GM21576 (cell line): ENCODE data around the gene ADSL.

Source experiments
- ATAC-seq: cut with Tn5 transposase; IDR thresholded peaks from one replicate; pipeline ENCODE4 v1.9.1; 2021; ENCODE audit warnings: mild to moderate bottlenecking, moderate library complexity; ENCODE audit not compliant: unreplicated experiment

Gene ADSL

DNA sequence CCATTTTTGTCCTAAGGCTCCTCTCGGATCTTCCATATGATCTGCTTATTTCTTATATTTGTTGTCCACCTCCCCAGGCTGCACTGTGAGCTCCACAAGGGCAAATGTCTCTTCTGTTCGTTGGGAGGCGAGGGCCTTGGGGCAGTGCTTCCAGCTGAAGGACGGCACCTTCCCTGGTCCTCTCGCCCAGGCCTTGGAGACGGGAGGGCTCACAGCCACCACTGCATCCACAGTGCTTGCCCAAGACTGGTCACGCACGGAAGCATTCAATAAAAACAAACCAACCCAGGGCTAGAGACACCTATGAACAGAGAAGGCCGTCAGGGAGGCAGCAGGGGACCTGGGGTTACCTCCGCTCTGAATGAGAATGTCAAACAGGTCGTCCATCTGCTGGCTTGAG lies 70.3 kb downstream of the ADSL start:
- ATAC-seq: no peak

DNA sequence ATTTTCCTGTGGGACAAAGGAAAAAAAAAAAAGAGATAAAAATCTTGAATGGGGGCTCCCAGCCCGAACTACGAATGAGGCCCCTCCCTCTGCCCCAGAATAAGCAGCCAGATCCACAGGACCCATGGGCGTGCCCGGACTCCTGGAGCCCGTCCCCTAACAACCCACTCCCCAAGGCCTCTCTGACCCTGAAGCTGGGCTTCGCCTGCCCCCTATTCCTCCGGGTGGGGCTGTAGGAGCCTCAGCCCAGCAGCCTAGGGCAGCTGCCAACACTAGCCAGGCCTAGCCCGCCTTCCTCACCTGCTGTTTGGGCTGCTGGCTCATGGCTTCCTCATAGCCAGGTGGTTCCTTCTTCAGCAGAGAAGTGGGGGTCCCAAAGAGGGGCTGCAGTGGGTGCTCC lies 70.7 kb downstream of the ADSL start:
- ATAC-seq: no peak

- no peak for ATAC-seq
Measured at GRCh38 chr22:40417881-40418280, 71.6 kb downstream of the ADSL start.

GRCh38 chr22:40418366-40419201 lies 72.3 kb downstream of the ADSL start:
- no peak for ATAC-seq

DNA sequence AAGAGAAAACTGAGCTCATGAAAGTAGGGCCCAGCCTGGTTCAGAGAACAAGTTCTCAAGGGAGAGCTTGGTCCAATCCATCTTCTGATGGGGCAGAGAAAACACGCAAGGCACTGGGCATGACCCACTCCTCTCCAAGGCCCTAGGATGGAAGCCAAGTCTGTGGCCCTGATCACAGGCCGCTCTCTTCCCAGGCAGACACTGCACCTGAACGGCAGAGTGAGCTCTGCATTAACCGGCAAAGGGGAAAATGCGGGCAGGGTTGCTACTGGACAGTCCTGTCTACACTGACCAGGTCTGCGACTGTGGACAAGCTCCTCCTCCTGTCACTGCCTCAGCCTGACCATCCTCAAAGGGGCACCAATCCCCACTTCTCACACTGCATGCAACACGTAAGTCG lies 73.4 kb downstream of the ADSL start:
- ATAC-seq: no peak

DNA sequence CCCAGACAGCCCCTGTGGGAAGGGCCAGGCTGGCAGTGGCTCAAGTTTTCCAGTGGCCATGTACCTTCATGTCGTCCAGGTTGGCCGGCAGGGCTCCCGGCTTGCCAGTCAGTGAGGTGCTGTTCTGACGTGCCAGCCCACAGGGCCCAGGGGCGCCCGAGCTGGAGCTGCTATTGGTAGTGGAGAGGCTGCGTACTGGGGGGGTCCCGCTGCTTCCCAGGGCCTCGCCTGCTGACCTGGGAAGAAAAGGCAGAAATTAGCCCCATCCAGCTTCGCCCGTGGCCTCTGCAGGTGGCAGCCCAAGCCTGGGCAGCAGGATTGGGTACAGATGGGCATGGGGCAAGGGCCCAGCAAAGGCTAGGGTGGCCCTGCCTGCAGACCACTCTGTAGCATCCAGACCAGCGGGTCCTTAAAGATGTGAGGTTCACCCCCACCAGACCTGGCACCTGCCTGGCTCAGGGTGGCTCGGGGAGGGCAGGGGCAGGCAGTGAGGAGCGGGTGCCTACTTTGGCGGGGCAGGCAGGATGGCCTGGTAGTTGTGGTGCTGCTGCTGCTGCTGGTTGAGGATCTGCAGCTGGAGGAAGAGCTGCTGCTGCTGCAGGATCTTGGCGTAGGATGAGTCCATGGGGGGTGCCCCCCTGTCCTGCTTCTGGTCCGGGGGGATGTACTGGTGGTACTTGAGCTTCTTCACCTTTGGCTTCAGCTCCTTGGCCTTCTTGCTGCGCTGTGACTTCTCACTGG lies 74.2 kb downstream of the ADSL start:
- no peak for ATAC-seq

- no peak for ATAC-seq
Measured at GRCh38 chr22:40421082-40421350, 74.7 kb downstream of the ADSL start.

DNA sequence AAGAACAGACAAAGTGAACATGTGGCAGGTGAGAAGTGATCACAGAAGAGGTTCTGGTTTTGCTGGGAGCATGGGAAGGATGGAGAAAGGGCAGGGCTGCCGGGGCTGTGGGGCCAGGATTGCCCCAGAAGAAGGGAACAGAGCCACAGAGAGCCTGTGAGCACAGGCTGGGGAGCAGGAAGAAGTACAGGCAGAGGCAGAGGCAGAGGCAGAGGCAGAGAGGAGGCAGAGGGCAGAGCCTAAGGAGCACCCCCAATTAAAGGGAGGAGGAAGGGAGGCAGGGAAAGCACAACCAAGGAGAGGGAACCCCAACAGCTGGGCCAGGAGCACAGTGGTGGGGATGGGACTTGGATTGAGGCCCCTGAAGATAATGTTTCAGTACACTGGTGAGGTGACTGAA lies 75.6 kb downstream of the ADSL start:
- no peak for ATAC-seq

DNA sequence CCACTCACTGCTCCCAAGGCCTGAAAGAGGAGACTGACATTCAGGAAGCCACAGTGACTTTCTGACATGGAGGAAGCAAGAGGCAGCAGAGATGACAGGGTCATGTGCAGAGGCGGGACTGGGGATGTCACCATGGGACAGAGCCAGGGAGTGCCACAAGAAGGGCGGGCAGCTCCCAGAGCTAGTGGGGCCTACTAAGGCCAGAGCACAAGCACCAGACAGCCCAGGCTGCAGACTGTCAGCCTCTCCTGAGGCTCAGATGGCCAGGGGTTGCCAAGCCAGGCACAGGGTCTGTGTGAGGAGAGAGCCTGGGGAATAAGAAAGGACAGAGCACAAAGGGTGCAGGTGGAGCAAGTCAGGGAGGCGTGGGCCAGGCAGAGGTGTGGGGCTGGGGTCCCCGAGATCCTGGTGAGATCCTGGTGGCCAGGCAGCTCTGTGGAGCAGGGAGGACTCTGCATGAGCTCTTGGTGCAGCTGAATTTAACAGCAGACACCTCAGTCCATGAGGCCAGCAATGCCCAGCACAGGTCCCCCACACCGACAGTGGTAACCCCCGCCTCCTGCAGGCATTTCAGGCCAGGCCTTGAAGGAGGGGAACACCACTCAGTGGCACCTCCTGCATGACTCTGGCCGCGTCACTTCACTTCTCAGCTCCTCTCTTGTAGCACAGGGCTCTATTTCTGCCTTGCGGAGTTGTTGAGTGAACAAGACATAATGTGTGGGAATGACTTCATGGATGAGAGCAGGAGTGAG lies 76.4 kb downstream of the ADSL start:
- ATAC-seq: no peak

- no peak for ATAC-seq
Measured at GRCh38 chr22:40423310-40423688, 77.0 kb downstream of the ADSL start.

GRCh38 chr22:40423882-40424640 lies 77.8 kb downstream of the ADSL start:
- no peak for ATAC-seq

DNA sequence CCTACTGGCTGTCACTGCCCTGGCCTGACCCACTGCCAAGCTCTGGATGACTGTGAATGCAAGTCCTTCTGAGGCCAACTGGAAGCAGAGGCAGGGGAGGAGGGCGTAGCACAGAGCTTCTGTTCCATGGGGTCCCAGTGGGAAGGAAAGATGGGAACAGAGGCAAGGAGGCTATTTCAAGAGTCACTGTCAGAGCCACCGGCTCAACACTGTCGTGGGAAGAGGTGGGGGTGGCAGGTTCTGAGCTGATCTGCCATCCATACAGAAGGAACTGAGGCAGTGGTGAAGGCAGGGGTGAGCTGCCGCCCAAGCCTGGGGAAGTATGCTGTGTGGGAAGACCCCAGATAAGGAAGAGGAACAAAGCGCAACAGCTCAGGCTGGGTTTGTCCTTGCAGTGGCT lies 78.8 kb downstream of the ADSL start:
- ATAC-seq: no peak

- ATAC-seq: no peak
Measured at GRCh38 chr22:40426594-40427333, 80.5 kb downstream of the ADSL start.

DNA sequence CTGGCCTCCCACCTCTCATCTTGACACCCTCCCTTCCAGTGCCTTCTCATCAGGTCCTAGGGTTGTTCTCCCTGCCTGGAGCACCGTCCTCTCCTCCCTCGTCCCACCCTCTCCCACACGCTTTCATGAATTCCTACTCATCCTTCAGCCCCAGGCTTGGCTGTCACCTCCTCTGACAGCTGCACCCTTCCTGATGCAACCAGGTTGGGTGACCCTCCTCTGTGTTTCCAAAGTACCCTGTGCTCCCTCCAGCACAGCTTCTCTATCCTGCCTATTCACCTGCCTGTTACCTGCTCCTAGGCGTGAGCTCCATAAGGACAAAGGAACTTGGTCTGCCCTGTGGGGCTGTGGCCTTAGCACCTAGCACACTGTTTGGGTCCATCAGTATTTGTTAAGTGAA lies 82.5 kb downstream of the ADSL start:
- no peak for ATAC-seq

DNA sequence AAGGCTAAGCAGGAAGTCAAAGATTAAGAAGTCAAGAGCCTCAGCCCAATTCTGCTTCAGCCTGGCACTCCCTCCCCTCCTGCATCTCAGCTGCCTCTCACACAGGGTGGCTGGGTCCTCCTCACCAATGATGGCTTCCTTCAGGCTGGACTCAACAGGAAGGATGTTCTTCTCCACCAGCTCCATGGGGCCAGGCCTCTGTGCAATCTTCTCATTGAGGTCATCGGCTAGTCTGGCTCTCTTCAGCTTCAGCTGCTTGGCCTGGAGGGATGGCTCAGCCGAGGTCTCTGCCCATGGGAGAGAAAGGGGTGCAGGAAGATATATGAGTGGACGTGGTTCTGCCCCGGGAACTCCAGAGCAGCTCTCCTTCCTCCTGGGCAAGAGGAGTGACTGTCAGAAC lies 83.2 kb downstream of the ADSL start:
- ATAC-seq: no peak

DNA sequence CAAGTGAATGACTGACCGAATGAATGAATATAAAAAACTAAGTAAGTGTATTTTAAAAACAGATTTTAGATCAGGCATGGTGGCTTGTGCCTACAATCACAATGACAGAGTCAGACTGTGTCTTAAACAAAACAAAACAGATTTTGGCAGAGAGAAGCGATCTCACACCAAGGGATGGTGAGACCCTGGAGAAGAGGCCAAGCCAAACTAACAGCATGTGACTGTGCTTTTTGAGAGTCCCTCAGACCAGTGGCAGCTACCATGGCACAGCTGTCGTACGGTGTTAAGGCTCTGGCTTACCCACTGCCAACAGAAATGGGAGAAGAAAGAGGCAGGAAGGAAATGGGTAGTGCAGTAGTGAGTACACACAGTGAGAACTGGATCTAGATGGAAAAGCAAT lies 84.7 kb downstream of the ADSL start:
- ATAC-seq: no peak

DNA sequence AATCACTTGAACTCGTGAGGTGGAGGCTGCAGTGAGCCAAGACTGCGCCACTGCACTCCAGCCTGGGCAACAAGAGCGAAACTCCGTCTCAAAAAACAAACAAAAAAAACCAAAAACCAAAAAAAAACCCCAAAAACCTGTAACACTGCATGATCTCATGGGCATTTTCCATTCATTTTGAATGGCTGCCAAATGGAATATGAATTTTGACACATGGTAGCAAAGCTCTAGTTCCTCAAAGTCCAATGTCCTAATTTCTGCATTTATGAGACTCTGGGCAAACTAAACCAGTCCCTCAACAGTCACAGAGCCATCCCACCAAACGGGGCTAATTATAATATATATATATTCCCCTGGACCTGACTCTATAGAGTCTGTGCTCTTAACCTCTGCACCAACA lies 85.9 kb downstream of the ADSL start:
- no peak for ATAC-seq

GRCh38 chr22:40432625-40433024 lies 86.3 kb downstream of the ADSL start:
- no peak for ATAC-seq

- ATAC-seq: no peak
Measured at GRCh38 chr22:40433416-40434090, 87.3 kb downstream of the ADSL start.

- no peak for ATAC-seq
Measured at GRCh38 chr22:40434106-40434505, 87.8 kb downstream of the ADSL start.
